IMR-90 (cell line): ENCODE data around the gene RPS6KA2. TPM values are rescaled to one million over a fixed set of nuclear protein-coding genes. Genes with fewer than 3 reads are reported as not detected.

ENCODE experiments used
- ATAC-seq: fragments of 200-7000 bp; cut with Tn5 transposase; 2 replicates; pipeline ENCODE4 v1.9.1; 2020; ENCODE audit warnings: low read depth, mild to moderate bottlenecking, moderate library complexity
- BruUV-seq: library from RNA; stranded (reverse); fragments of 400-500 nt; replicated peaks from 2 replicates; lab custom pipeline; 2021; lab: Mats Ljungman, UMichigan
- CTCF ChIA-PET: fragments of 300-600 bp; formaldehyde crosslinking; extraction: SDS; loops from one replicate; lab custom pipeline; 2021; ENCODE audit warnings: antibody characterized with exemption; lab: Yijun Ruan, JAX
- POLR2A ChIA-PET: fragments of 300-600 bp; sonication (Branson Sonifier 250); formaldehyde crosslinking; loops from one replicate; lab custom pipeline; 2022; ENCODE audit warnings: antibody characterized with exemption; ENCODE audit not compliant: unreplicated experiment; lab: Charles Lee
- DNase-seq: peaks from one replicate; pipeline ENCODE4 v3.0.0; 2013
- H2AFZ ChIP-seq: replicated peaks from 2 replicates; pipeline ENCODE3; 2013; ENCODE audit warnings: low read length, mild to moderate bottlenecking; ENCODE audit not compliant: poor library complexity
- H2AK5ac ChIP-seq: 2 replicates; pipeline ENCODE4 v1.6.1; 2013; ENCODE audit warnings: low read depth, low read length, inconsistent platforms
- H2AK9ac ChIP-seq: replicated peaks from 2 replicates; pipeline ENCODE3; 2013; ENCODE audit warnings: mild to moderate bottlenecking, low read depth, low read length, moderate library complexity; ENCODE audit not compliant: poor library complexity
- H2BK120ac ChIP-seq: 2 replicates; pipeline ENCODE4 v1.6.1; 2013; ENCODE audit warnings: low read depth, low read length, inconsistent platforms
- H2BK15ac ChIP-seq: 3 replicates; pipeline ENCODE4 v1.6.1; 2013; ENCODE audit warnings: low read depth, low read length, inconsistent platforms
- H2BK20ac ChIP-seq: 2 replicates; pipeline ENCODE4 v1.6.1; 2013; ENCODE audit warnings: low read depth, mild to moderate bottlenecking, inconsistent platforms, low read length, moderate library complexity
- H2BK5ac ChIP-seq: 2 replicates; pipeline ENCODE4 v1.6.1; 2013; ENCODE audit warnings: mild to moderate bottlenecking, low read depth, low read length, inconsistent platforms; ENCODE audit not compliant: poor library complexity, severe bottlenecking
- H3K14ac ChIP-seq: replicated peaks from 2 replicates; pipeline ENCODE4 v1.6.1; 2013; ENCODE audit warnings: low read depth, low read length, inconsistent platforms
- H3K18ac ChIP-seq: 2 replicates; pipeline ENCODE4 v1.6.1; 2013; ENCODE audit warnings: low read depth, low read length, control low read depth
- H3K23ac ChIP-seq: 2 replicates; pipeline ENCODE4 v1.6.1; 2013; ENCODE audit warnings: low read depth, low read length, inconsistent platforms
- H3K27ac ChIP-seq: 2 replicates; pipeline ENCODE4 v1.5.1; 2013; ENCODE audit warnings: mild to moderate bottlenecking, control low read depth, low read length; ENCODE audit not compliant: insufficient read depth
- H3K27me3 ChIP-seq: 2 replicates; pipeline ENCODE4 v1.6.1; 2013; ENCODE audit warnings: low read length; ENCODE audit not compliant: control insufficient read depth, insufficient read depth
- H3K36me3 ChIP-seq: 2 replicates; pipeline ENCODE4 v1.6.1; 2013; ENCODE audit warnings: low read length, mixed read lengths; ENCODE audit not compliant: control insufficient read depth, insufficient read depth
- H3K4ac ChIP-seq: 2 replicates; pipeline ENCODE4 v1.6.1; 2013; ENCODE audit warnings: low read depth, low read length, inconsistent platforms
- H3K4me1 ChIP-seq: 2 replicates; pipeline ENCODE4 v1.6.1; 2013; ENCODE audit warnings: low read length, mixed read lengths; ENCODE audit not compliant: control insufficient read depth, insufficient read depth
- H3K4me2 ChIP-seq: 2 replicates; pipeline ENCODE4 v1.6.1; 2013; ENCODE audit warnings: low read depth, mild to moderate bottlenecking, control low read depth, low read length, moderate library complexity
- H3K4me3 ChIP-seq: 2 replicates; pipeline ENCODE4 v1.5.1; 2013; ENCODE audit warnings: low read depth, mild to moderate bottlenecking, control low read depth, low read length, moderate library complexity; ENCODE audit not compliant: insufficient read depth
- H3K56ac ChIP-seq: 2 replicates; pipeline ENCODE4 v1.6.1; 2013; ENCODE audit warnings: low read length, inconsistent platforms; ENCODE audit not compliant: insufficient read depth; ENCODE audit errors: extremely low read depth
- H3K79me1 ChIP-seq, 2 experiments: 2 replicates each; pipeline ENCODE4 v1.6.1; 2013; ENCODE audit warnings: low read length in 2 of 2, inconsistent platforms in 1 of 2, low read depth in 1 of 2
- H3K9ac ChIP-seq: 2 replicates; pipeline ENCODE4 v1.6.1; 2013; ENCODE audit warnings: low read depth, low read length, control low read depth
- H3K9me1 ChIP-seq: 2 replicates; pipeline ENCODE4 v1.6.1; 2013; ENCODE audit warnings: low read length, inconsistent platforms; ENCODE audit not compliant: insufficient read depth
- H3K9me3 ChIP-seq: 2 replicates; pipeline ENCODE4 v1.6.1; 2013; ENCODE audit warnings: low read length; ENCODE audit not compliant: control insufficient read depth, insufficient read depth
- H4K20me1 ChIP-seq: 2 replicates; pipeline ENCODE4 v1.6.1; 2013; ENCODE audit warnings: low read length, inconsistent platforms; ENCODE audit not compliant: insufficient read depth
- H4K5ac ChIP-seq: 2 replicates; pipeline ENCODE4 v1.6.1; 2013; ENCODE audit warnings: mild to moderate bottlenecking, low read depth, low read length, control low read depth
- H4K8ac ChIP-seq, 2 experiments: 2 replicates each; pipeline ENCODE4 v1.6.1; 2013; ENCODE audit warnings: low read depth in 2 of 2, low read length in 2 of 2, control low read depth in 1 of 2, inconsistent platforms in 1 of 2
- H4K91ac ChIP-seq: 2 replicates; pipeline ENCODE4 v1.6.1; 2013; ENCODE audit warnings: low read depth, low read length, inconsistent platforms; ENCODE audit not compliant: insufficient read depth
- CEBPB ChIP-seq: IDR thresholded peaks from 2 replicates; pipeline ENCODE4 v1.6.1; 2012; ENCODE audit warnings: low read depth, low read length, improper control_type of control experiment
- FOS ChIP-seq: fragments of 150-350 bp; IDR thresholded peaks from 2 replicates; pipeline ENCODE4 v1.6.1; 2016; ENCODE audit warnings: low read depth, low read length
- WGBS, 2 experiments: methylation state at CpG; one replicate each; pipeline versions ENCODE4 v1.1.5 to v1.1.7; 2013; ENCODE audit warnings: missing lambda C conversion rate in 2 of 2; ENCODE audit not compliant: insufficient read length in 1 of 2; ENCODE audit errors: extremely low coverage in 2 of 2; 5-methylcytosine and 5-hydroxymethylcytosine counted together
- dilution Hi-C: fragments of 300-500 bp; cut with HindIII; formaldehyde crosslinking; loops from one replicate; pipeline ENCODE4 v1.14.3; 2018; ENCODE audit warnings: low sequenced_read_pairs; ENCODE audit not compliant: unreplicated experiment
- in situ Hi-C: fragments of 300-500 bp; cut with MboI; formaldehyde crosslinking; loops from 3 replicates; pipeline ENCODE4 v1.14.3; 2019; ENCODE audit warnings: low sequenced_read_pairs, inconsistent platforms, mixed read lengths
- intact Hi-C: fragments of 100-400 bp; cut with micrococcal nuclease; formaldehyde crosslinking; loops from 2 replicates; pipeline ENCODE4 v1.10.0; 2022
- polyA plus RNA-seq, 3 experiments: library from polyadenylated mRNA; depleted of rRNA; stranded (reverse); fragments of >200 nt; gene quantifications; 2 replicates each; pipeline ENCODE4 v1.2.3, GENCODE V29; 2012; ENCODE audit warnings: low replicate concordance in 1 of 3
- total RNA-seq: library from RNA; depleted of rRNA; stranded (reverse); fragments of >200 nt; gene quantifications from 2 replicates; pipeline ENCODE4 v1.2.3, GENCODE V29; 2012

The RPS6KA2 gene
- total and polyA plus RNA-seq, 2 of the 4 experiments (the other 2 are of a cell fraction) = 26.9 to 31.3 TPM

- intact Hi-C loops (no loop called here), dilution Hi-C loops (no loop called here), in situ Hi-C loops (no loop called here)
- no TSS peak for BruUV-seq
- H3K9me1 ChIP-seq = peaks cover 14% of the 10 kb centered on the region; the same call in 1 of the 2 replicates
- 0 out of 2 replicates have a peak overlapping the region, but pooled peaks have one; percentile 3 for H3K4ac ChIP-seq
- no peak overlapping the region for H2BK120ac ChIP-seq
- peak overlapping the region; percentile 38; the same call in 1 of the 3 replicates for H2BK15ac ChIP-seq
- no peak overlapping the region for H3K18ac ChIP-seq
- TF ChIP-seq FOS = 0 out of 2 replicates have a peak, but pooled peaks have one; percentile 15
- TF ChIP-seq CEBPB = no peak
- H3K4me2 ChIP-seq = no peak overlapping the region
- peaks cover 29% of the 10 kb centered on the region; the same call in 1 of the 2 replicates for H4K20me1 ChIP-seq
- no peak overlapping the region for H2AK5ac ChIP-seq
- ChIA-PET CTCF (interaction anchor here (0.6 to 0.7 kb wide), 2 partner anchors 278 to 409 kb away, joined by 3 read pairs; no protein-coding TSS in a partner anchor), POLR2A (no interaction called here)
- H3K9me3 ChIP-seq = no peaks in the 10 kb centered on the region
- no peak overlapping the region for H2BK20ac ChIP-seq
- no peak overlapping the region for H2AFZ ChIP-seq
- H3K4me3 ChIP-seq = no peak overlapping the region
- peak; percentile 79 for ATAC-seq
- H4K8ac ChIP-seq = no peak overlapping the region
- H2AK9ac ChIP-seq = no peak overlapping the region
- no peak overlapping the region for H3K23ac ChIP-seq
- no peak overlapping the region for H3K9ac ChIP-seq
- no peak overlapping the region for H4K91ac ChIP-seq
- H3K27ac ChIP-seq = no peak overlapping the region
- H2BK5ac ChIP-seq = no peak overlapping the region
- H3K36me3 ChIP-seq = peaks cover 10% of the 10 kb centered on the region; the same call in 1 of the 2 replicates
- H4K5ac ChIP-seq = no peak overlapping the region
- no peak overlapping the region for H3K56ac ChIP-seq
- H3K79me1 ChIP-seq = peaks cover 47 to 70% of the 10 kb centered on the region in 2 experiments
- no peaks in the 10 kb centered on the region for H3K27me3 ChIP-seq
- 81% methylated on average over 3 of the region's 11 CpGs; no CpG with 5 or more reads in 1 of the 2 experiments for WGBS, 2 experiments
- DNase-seq = peak; percentile 76
- H3K4me1 ChIP-seq = peaks cover 29% of the 10 kb centered on the region
- H3K14ac ChIP-seq = no peak overlapping the region
Measured at GRCh38 chr6:166588691-166589336, 38.2 kb downstream of the RPS6KA2 start.
